HCT116 (cell line): ENCODE results near the gene FBXO42. TPM values are rescaled to one million over a fixed set of nuclear protein-coding genes. Genes with fewer than 3 reads are reported as not detected.

Source experiments
- ATAC-seq: fragments of 200-7000 bp; cut with Tn5 transposase; 2 replicates; pipeline ENCODE4 v1.9.1; 2020; ENCODE audit warnings: mild to moderate bottlenecking, moderate library complexity
- BruUV-seq: library from RNA; stranded (reverse); fragments of 400-500 nt; replicated peaks from 2 replicates; lab custom pipeline; 2021; lab: Mats Ljungman, UMichigan
- CTCF ChIA-PET: fragments of 300-600 bp; sonication (Branson Sonifier 250); formaldehyde crosslinking; loops from one replicate; lab custom pipeline; 2021; ENCODE audit warnings: antibody characterized with exemption; lab: Charles Lee
- POLR2A ChIA-PET: fragments of 300-600, 350-600 bp; sonication (Branson Sonifier 250); formaldehyde crosslinking; loops from one replicate; lab custom pipeline; 2021; ENCODE audit warnings: antibody characterized with exemption; lab: Charles Lee
- RAD21 ChIA-PET, 2 experiments: fragments of 300-600 bp; sonication (Branson Sonifier 250); formaldehyde crosslinking; loops; one replicate each; lab custom pipeline; 2023; ENCODE audit warnings: low total read pairs in 2 of 2; ENCODE audit not compliant: uncharacterized antibody in 2 of 2, unreplicated experiment in 2 of 2, low non-redundant PET in 1 of 2; lab: Charles Lee
- DNase-seq: peaks from one replicate; pipeline ENCODE4 v3.0.0-alpha.2; 2010; ENCODE audit warnings: low read depth, low spot score
- H2AFZ ChIP-seq: fragments of 200-600 bp; shearing (Covaris generic), sonication (generic); 2 replicates; pipeline ENCODE4 v1.6.1; 2017; ENCODE audit warnings: low read depth, mixed run types, mixed read lengths, antibody characterized with exemption, low read length; ENCODE audit not compliant: poor library complexity, severe bottlenecking
- H3K27ac ChIP-seq: 2 replicates; pipeline ENCODE4 v1.5.1; 2012; ENCODE audit warnings: low read depth, low read length
- H3K27me3 ChIP-seq: fragments of 200-600 bp; sonication (generic); 2 replicates; pipeline ENCODE4 v1.6.1; 2016; ENCODE audit warnings: mixed run types, low read length, mixed read lengths; ENCODE audit not compliant: insufficient read depth
- H3K36me3 ChIP-seq, 2 experiments: fragments of 200-500 bp in 1 of 2; fragments of 200-600 bp in 1 of 2; sonication (Bioruptor generic) in 1 of 2; sonication (generic) in 1 of 2; 2 replicates each; pipeline versions ENCODE4 v1.5.1 to v1.6.1; 2014 to 2016; ENCODE audit warnings: low read length in 2 of 2, inconsistent platforms in 1 of 2, mixed read lengths in 1 of 2, mixed run types in 1 of 2; ENCODE audit not compliant: insufficient read depth in 2 of 2, control insufficient read depth in 1 of 2
- H3K4me1 ChIP-seq, 2 experiments: fragments of 200-600 bp in 1 of 2; sonication (generic) in 1 of 2; 2 replicates each; pipeline versions ENCODE4 v1.5.1 to v1.6.1; 2012 to 2017; ENCODE audit warnings: low read length in 2 of 2, inconsistent platforms in 1 of 2, mild to moderate bottlenecking in 1 of 2, mixed read lengths in 1 of 2, mixed run types in 1 of 2, moderate library complexity in 1 of 2; ENCODE audit not compliant: insufficient read depth in 2 of 2, control insufficient read depth in 1 of 2
- H3K4me2 ChIP-seq: fragments of 200-600 bp; sonication (generic); 2 replicates; pipeline ENCODE4 v1.6.1; 2017; ENCODE audit warnings: mixed run types, low read length, mixed read lengths
- H3K4me3 ChIP-seq, 2 experiments: fragments of 200-600 bp in 1 of 2; sonication (generic) in 1 of 2; replicated peaks in 1 of 2; 2 replicates each; pipeline ENCODE4 v1.5.1; 2011 to 2016; ENCODE audit warnings: low read length in 2 of 2, control low read depth in 1 of 2, low read depth in 1 of 2, mild to moderate bottlenecking in 1 of 2, mixed read lengths in 1 of 2, mixed run types in 1 of 2
- H3K79me2 ChIP-seq: fragments of 200-600 bp; sonication (generic); 2 replicates; pipeline ENCODE4 v1.6.1; 2017; ENCODE audit warnings: mild to moderate bottlenecking, mixed run types, low read length, moderate library complexity, mixed read lengths; ENCODE audit not compliant: insufficient read depth
- H3K9ac ChIP-seq: fragments of 200-600 bp; sonication (generic); 2 replicates; pipeline ENCODE4 v1.6.1; 2016; ENCODE audit warnings: low read length, mixed read lengths
- H3K9me2 ChIP-seq: fragments of 200-600 bp; sonication (generic), shearing (Covaris generic); 2 replicates; pipeline ENCODE4 v1.6.1; 2017; ENCODE audit warnings: mixed run types, mild to moderate bottlenecking, moderate library complexity; ENCODE audit not compliant: insufficient read depth
- H3K9me3 ChIP-seq, 2 experiments: fragments of 200-500 bp in 1 of 2; fragments of 200-600 bp in 1 of 2; sonication (Bioruptor generic) in 1 of 2; sonication (generic) in 1 of 2; 2 replicates each; pipeline ENCODE4 v1.6.1; 2014 to 2017; ENCODE audit warnings: low read length in 2 of 2, mixed read lengths in 2 of 2, inconsistent platforms in 1 of 2, low read depth in 1 of 2, mild to moderate bottlenecking in 1 of 2, mixed run types in 1 of 2, moderate library complexity in 1 of 2; ENCODE audit not compliant: control insufficient read depth in 1 of 2, insufficient read depth in 1 of 2
- H4K20me1 ChIP-seq: fragments of 200-600 bp; sonication (generic), shearing (Covaris generic); 2 replicates; pipeline ENCODE4 v1.6.1; 2017; ENCODE audit warnings: mixed run types, mild to moderate bottlenecking, moderate library complexity; ENCODE audit not compliant: insufficient read depth
- CBX3 ChIP-seq: IDR thresholded peaks from 2 replicates; pipeline ENCODE4 v1.6.1; 2012; ENCODE audit warnings: low read depth
- EGR1 ChIP-seq: IDR thresholded peaks from 2 replicates; pipeline ENCODE4 v1.6.1; 2012; ENCODE audit warnings: low read depth
- JUND ChIP-seq: IDR thresholded peaks from 2 replicates; pipeline ENCODE4 v1.6.1; 2012
- MAX ChIP-seq: IDR thresholded peaks from 2 replicates; pipeline ENCODE4 v1.6.1; 2012
- POLR2AphosphoS5 ChIP-seq: IDR thresholded peaks from 2 replicates; pipeline ENCODE4 v1.6.1; 2011; ENCODE audit warnings: mild to moderate bottlenecking, low read depth, low read length, moderate library complexity
- RAD21 ChIP-seq: IDR thresholded peaks from 2 replicates; pipeline ENCODE4 v1.6.1; 2012; ENCODE audit warnings: low read depth, mild to moderate bottlenecking
- SP1 ChIP-seq: IDR thresholded peaks from 2 replicates; pipeline ENCODE4 v1.6.1; 2012; ENCODE audit warnings: low read depth
- TCF7L2 ChIP-seq: IDR thresholded peaks from 2 replicates; pipeline ENCODE4 v1.7.0; 2011; ENCODE audit warnings: borderline replicate concordance, inconsistent platforms; ENCODE audit not compliant: insufficient read depth, insufficient read length; ENCODE audit errors: extremely low read depth
- ZFX ChIP-seq: fragments of 450-650 bp; IDR thresholded peaks from 2 replicates; pipeline ENCODE4 v1.6.1; 2017
- ZNF274 ChIP-seq: fragments of 200-500 bp; sonication (Bioruptor generic); IDR thresholded peaks from 2 replicates; pipeline ENCODE4 v1.6.1; 2014; ENCODE audit warnings: mild to moderate bottlenecking, low read depth, low read length, inconsistent platforms
- intact Hi-C: fragments of 100-400 bp; cut with micrococcal nuclease; formaldehyde crosslinking; loops from 2 replicates; pipeline ENCODE4 v1.10.0; 2022
- total RNA-seq: library from RNA; stranded (reverse); gene quantifications from one replicate; pipeline ENCODE4 v1.2.1, GENCODE V29; 2021; ENCODE audit not compliant: unreplicated experiment
- TF ChIP-seq, protein P1 (sequence below), 3 experiments: fragments of 200-600 bp in 1 of 3; sonication (generic) in 1 of 3; IDR thresholded peaks in 2 of 3; conservative IDR thresholded peaks in 1 of 3; 2 replicates each; pipeline ENCODE4 v1.5.1; 2012 to 2017; ENCODE audit warnings: low read depth in 2 of 3, low read length in 2 of 3, antibody characterized with exemption in 1 of 3, borderline replicate concordance in 1 of 3, control low read depth in 1 of 3, mild to moderate bottlenecking in 1 of 3, mixed read lengths in 1 of 3, mixed run types in 1 of 3, moderate library complexity in 1 of 3; ENCODE audit not compliant: insufficient read depth in 1 of 3

FBXO42 gene
- total RNA-seq, 1 experiment from 2014 or later = 20.6 TPM

DNA sequence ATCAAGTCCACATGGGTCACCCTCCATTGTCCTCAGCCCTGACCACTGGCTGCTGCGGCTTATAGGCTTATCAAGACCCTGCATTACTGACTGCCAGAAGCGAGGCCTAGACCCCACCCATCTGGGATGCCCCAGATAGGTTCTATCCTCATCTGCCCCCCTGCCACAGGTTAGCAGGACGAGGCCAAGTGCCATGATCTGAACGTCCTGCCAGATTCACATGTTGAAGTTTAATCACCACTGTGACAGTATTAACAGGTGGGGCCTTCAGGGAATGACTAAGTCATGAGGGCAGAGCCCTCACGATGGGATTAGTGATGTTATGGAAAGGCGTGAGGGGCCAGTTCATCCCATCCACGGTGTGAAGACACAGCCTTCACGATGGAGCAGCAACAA is 109.1 kb downstream of the FBXO42 start:
- H3K4me2 ChIP-seq = no peak overlapping the region
- RAD21 ChIA-PET = no interaction called here
- H3K36me3 ChIP-seq = no peaks in the 10 kb centered on the region
- no peak overlapping the region for H3K9ac ChIP-seq
- H3K27ac ChIP-seq = no peak overlapping the region
- H3K4me1 ChIP-seq = peaks cover 2 to 5% of the 10 kb centered on the region in 2 experiments
- intact Hi-C loops = loop anchor here (5.0 kb wide), 1 partner anchor 56 kb away; no protein-coding TSS in a partner anchor
- H3K27me3 ChIP-seq = no peaks in the 10 kb centered on the region
- H3K9me3 ChIP-seq = no peaks in the 10 kb centered on the region
- no peak overlapping the region for H3K4me3 ChIP-seq
- H3K9me2 ChIP-seq = no peaks in the 10 kb centered on the region
- TF ChIP-seq POLR2AphosphoS5 = no peak
- TF ChIP-seq, protein P1, sequence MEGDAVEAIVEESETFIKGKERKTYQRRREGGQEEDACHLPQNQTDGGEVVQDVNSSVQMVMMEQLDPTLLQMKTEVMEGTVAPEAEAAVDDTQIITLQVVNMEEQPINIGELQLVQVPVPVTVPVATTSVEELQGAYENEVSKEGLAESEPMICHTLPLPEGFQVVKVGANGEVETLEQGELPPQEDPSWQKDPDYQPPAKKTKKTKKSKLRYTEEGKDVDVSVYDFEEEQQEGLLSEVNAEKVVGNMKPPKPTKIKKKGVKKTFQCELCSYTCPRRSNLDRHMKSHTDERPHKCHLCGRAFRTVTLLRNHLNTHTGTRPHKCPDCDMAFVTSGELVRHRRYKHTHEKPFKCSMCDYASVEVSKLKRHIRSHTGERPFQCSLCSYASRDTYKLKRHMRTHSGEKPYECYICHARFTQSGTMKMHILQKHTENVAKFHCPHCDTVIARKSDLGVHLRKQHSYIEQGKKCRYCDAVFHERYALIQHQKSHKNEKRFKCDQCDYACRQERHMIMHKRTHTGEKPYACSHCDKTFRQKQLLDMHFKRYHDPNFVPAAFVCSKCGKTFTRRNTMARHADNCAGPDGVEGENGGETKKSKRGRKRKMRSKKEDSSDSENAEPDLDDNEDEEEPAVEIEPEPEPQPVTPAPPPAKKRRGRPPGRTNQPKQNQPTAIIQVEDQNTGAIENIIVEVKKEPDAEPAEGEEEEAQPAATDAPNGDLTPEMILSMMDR (IDR thresholded peaks at IDR 0.05 in 2 of 3, conservative IDR thresholded peaks at IDR 0.05 in 1 of 3; ENCODE audit: borderline replicate concordance in 1 of 3, insufficient read depth in 1 of 3, low read depth in 2 of 3, low read length in 2 of 3) = no peak
- TF ChIP-seq ZFX = no peak
- H4K20me1 ChIP-seq = no peaks in the 10 kb centered on the region
- ATAC-seq (no peak), DNase-seq (no peak)
- no peak overlapping the region for H2AFZ ChIP-seq
- no TSS peak for BruUV-seq
- CTCF ChIA-PET = interaction anchor here (2.0 to 3.1 kb wide), 3 partner anchors 160 to 170 kb away, joined by 6 to 26 read pairs (median 20); partner anchors contain the start of gene FAM131C
- POLR2A ChIA-PET = no interaction called here
- H3K79me2 ChIP-seq = no peaks in the 10 kb centered on the region

GRCh38 chr1:16242556-16243214 is 109.6 kb downstream of the FBXO42 start:
- no peaks in the 10 kb centered on the region for H4K20me1 ChIP-seq
- BruUV-seq = no TSS peak
- H3K79me2 ChIP-seq = no peaks in the 10 kb centered on the region
- TF ChIP-seq CBX3 (no peak), TCF7L2 (no peak), POLR2AphosphoS5 (no peak), EGR1 (no peak), RAD21 (no peak), JUND (no peak), MAX (no peak), SP1 (no peak), ZNF274 (no peak), ZFX (no peak)
- no peak overlapping the region for H2AFZ ChIP-seq
- no peak overlapping the region for H3K27ac ChIP-seq
- H3K4me1 ChIP-seq = peaks cover 2 to 9% of the 10 kb centered on the region in 2 experiments
- H3K4me3 ChIP-seq = no peak overlapping the region
- no peak overlapping the region for H3K4me2 ChIP-seq
- no peak for ATAC-seq
- H3K9me3 ChIP-seq = no peaks in the 10 kb centered on the region
- ChIA-PET CTCF (no interaction called here), RAD21 (no interaction called here), POLR2A (no interaction called here)
- intact Hi-C loops = loop anchor here (5.0 kb wide), 1 partner anchor 55 kb away; no protein-coding TSS in a partner anchor
- no peaks in the 10 kb centered on the region for H3K9me2 ChIP-seq
- DNase-seq = no peak
- H3K27me3 ChIP-seq = no peaks in the 10 kb centered on the region
- H3K9ac ChIP-seq = no peak overlapping the region
- no peaks in the 10 kb centered on the region for H3K36me3 ChIP-seq
